Measurements from ENCODE around the gene KIAA0232.
"Not testable (repeated sequence)": the region's sequence is repeated elsewhere in the genome, so short reads cannot be mapped to it uniquely, and the experiment has no call there.

Gene KIAA0232

GRCh38 chr4:6834867-6835266, 52.3 kb downstream of the KIAA0232 start:
- no peak; the same call in 2 of the 3 replicates for ATAC-seq

GRCh38 chr4:6835616-6836015, 53.1 kb downstream of the KIAA0232 start:
- ATAC-seq: not testable (repeated sequence)

More at GRCh38 chr4:6834867-6835266, 52.3 kb downstream of the KIAA0232 start:
- TF ChIP-seq CSRNP3 (CRISPR knock-in tag; IDR thresholded peaks at IDR 0.05): no peak
- no peak for TF ChIP-seq ESRRG (CRISPR knock-in tag; IDR thresholded peaks at IDR 0.05)
- no peak for TF ChIP-seq GLIS3 (CRISPR knock-in tag; IDR thresholded peaks at IDR 0.05)
- TF ChIP-seq ZFP30 (CRISPR knock-in tag; IDR thresholded peaks at IDR 0.05): no peak
- TF ChIP-seq PPARA (CRISPR knock-in tag; IDR thresholded peaks at IDR 0.05; ENCODE audit: borderline replicate concordance): no peak
- no peak for TF ChIP-seq ISL1 (CRISPR knock-in tag; IDR thresholded peaks at IDR 0.05)
- TF ChIP-seq OSR1 (CRISPR knock-in tag; IDR thresholded peaks at IDR 0.05): no peak
- no peak for TF ChIP-seq ZNF565 (CRISPR knock-in tag; conservative IDR thresholded peaks at IDR 0.05; ENCODE audit: low read depth)
- no peak for TF ChIP-seq ZNF8 (CRISPR knock-in tag; IDR thresholded peaks at IDR 0.05)
- no peak for TF ChIP-seq PATZ1 (CRISPR knock-in tag; IDR thresholded peaks at IDR 0.05; ENCODE audit: borderline replicate concordance)
- no peak for TF ChIP-seq BACH2 (CRISPR knock-in tag; IDR thresholded peaks at IDR 0.05; ENCODE audit: borderline replicate concordance)
- TF ChIP-seq TSHZ2 (CRISPR knock-in tag; IDR thresholded peaks at IDR 0.05): no peak
- TF ChIP-seq CSDC2 (CRISPR knock-in tag; IDR thresholded peaks at IDR 0.05): no peak
- TF ChIP-seq RARB (CRISPR knock-in tag; IDR thresholded peaks at IDR 0.05): no peak
- no peak for TF ChIP-seq ZFP3 (CRISPR knock-in tag; IDR thresholded peaks at IDR 0.05)

GRCh38 chr4:6837106-6837505, 54.6 kb downstream of the KIAA0232 start:
- ATAC-seq: not testable (repeated sequence)

GRCh38 chr4:6839579-6839978, 57.1 kb downstream of the KIAA0232 start:
- no peak for ATAC-seq
- TF ChIP-seq RARB (CRISPR knock-in tag; IDR thresholded peaks at IDR 0.05) (no peak), TSHZ2 (CRISPR knock-in tag; IDR thresholded peaks at IDR 0.05) (no peak), ISL1 (CRISPR knock-in tag; IDR thresholded peaks at IDR 0.05) (no peak), ZFP30 (CRISPR knock-in tag; IDR thresholded peaks at IDR 0.05) (no peak), ZNF70 (CRISPR knock-in tag; IDR thresholded peaks at IDR 0.05) (no peak), CSRNP3 (CRISPR knock-in tag; IDR thresholded peaks at IDR 0.05) (no peak), BACH2 (CRISPR knock-in tag; IDR thresholded peaks at IDR 0.05; ENCODE audit: borderline replicate concordance) (no peak), ZFP3 (CRISPR knock-in tag; IDR thresholded peaks at IDR 0.05) (no peak), PPARA (CRISPR knock-in tag; IDR thresholded peaks at IDR 0.05; ENCODE audit: borderline replicate concordance) (no peak), ESRRG (CRISPR knock-in tag; IDR thresholded peaks at IDR 0.05) (no peak), TCF4 (CRISPR knock-in tag; IDR thresholded peaks at IDR 0.05; ENCODE audit: borderline replicate concordance) (no peak), GLIS3 (CRISPR knock-in tag; IDR thresholded peaks at IDR 0.05) (no peak)

Data from SK-N-SH treated with all-trans-retinoic acid at 6 μM for 48 hours (cell line).